CD4-positive, alpha-beta T cell treated with Interleukin-1 beta for 1 hour (primary cell): ENCODE results near the gene DMRTC2.

Source experiments
- DNase-seq, 2 donors: peaks; one replicate each; pipeline ENCODE4 v3.0.0-alpha.2; 2020 to 2022

The DMRTC2 gene

GRCh38 chr19:41892173-41892902, 47.5 kb downstream of the DMRTC2 start:
- no peak for DNase-seq

DNA sequence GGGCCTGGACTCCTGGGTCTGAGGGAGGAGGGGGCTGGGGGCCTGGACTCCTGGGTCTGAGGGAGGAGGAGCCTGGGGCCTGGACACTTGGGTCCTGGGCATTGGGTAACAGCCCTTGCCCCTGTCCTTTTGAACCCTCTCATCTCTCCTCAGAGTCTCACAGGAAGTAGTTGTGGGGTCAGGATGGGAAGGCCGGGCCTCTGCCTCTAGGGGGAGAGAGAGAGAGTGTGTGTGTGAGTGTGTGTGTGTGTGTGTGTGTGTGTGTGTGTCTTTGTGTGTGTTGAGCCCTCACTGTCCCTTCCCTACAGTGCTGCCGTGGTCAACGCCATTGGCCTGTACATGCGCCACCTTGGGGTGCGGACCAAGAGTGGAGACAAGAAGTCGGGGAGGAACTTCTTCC, 49.1 kb downstream of the DMRTC2 start:
- DNase-seq: no peak

DNA sequence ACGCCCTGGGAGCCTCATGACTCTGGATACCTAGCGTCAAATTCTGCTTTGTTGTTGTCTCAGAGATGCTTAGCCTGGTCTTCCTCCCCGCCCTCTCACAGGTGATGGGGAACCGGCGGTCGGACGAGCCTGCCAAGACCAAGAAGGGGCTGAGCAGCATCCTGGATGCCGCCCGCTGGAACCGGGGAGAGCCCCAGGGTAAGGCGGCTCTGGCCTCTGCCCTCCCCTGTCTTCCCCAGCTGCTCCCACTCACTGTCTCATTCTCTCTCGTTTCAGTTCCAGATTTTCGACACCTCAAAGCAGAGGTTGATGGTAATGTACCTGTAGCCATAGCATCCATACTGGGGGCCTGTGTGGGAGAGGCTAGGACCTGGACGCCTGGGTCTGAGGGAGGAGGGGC, 49.5 kb downstream of the DMRTC2 start:
- DNase-seq: no peak

DNA sequence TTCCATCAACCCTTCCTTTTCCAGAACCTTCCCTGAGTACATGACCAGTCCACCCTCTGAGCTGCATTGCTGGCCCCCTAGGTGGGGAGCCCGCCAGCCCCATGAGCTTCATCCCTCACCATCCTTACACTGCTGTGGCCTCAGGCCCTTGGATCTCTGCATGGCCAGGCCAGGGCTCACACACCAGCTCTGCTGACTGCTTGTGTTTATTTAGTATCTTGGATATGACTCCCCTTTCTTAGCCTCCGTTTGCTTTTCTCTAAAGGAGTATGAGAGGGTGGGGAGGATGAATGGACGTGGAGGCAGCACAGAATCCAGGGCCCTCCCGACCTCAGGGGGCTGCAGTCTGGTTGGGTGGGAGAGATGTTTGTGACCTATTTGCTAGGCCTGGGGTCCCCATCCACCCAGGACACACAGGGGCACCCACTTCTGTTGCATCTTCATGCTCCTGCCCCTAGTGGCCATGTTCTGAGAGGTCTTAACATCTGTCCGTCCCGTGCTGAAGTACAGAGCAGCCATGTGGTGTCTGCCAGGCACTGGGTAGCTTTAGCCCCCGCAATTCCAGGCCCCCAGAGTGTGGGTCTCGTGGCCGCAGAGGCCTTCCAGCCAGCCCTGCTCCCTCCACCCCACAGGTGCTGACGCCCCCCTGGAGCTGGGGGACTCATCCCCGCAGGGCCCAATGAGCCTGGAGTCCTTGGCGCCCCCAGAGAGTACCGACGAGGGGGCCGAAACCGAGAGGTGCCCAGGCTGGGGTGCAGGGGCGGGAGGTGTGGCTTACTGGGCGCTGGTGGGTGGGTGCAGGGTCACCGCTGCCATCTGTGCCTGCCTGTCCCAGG, 51.1 kb downstream of the DMRTC2 start:
- no peak for DNase-seq

DNA sequence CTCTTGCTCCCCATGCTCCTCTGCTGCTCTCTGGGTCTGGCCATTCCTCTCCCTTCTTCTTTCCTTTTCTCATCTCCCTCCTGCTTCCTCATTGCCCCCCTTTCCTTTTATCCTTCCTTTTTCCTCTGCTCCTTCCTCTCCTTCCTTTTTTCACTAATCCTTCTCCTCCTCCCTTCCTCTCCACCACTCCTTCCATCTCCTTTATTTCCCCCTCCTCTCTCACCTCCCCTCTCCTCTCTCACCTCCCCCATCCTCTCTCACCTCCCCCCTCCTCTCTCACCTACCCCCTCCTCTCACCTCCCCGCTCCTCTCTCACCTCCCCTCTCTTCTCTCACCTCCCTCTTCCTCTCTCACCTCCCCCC, 51.7 kb downstream of the DMRTC2 start:
- no peak for DNase-seq

DNA sequence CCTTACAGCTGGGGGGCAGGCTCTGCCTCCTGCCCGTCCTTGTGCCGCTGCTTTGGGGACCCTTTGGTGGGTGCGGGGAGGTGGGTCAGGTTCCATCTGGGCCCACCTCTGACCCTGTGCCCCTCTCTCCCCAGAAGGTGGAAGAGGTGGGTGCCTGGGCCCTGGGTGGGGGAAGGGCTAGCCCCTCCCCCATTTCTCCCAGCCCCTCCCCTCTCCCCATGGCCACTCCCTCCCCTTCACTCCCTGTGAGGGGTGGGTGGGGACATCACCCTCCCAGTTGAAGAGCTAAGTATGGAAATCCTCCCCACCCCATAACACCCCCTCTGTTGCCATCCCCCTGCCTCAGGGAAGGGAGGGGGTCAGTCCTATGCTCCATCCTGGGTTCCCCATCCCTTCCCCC, 52.3 kb downstream of the DMRTC2 start:
- DNase-seq: no peak

DNA sequence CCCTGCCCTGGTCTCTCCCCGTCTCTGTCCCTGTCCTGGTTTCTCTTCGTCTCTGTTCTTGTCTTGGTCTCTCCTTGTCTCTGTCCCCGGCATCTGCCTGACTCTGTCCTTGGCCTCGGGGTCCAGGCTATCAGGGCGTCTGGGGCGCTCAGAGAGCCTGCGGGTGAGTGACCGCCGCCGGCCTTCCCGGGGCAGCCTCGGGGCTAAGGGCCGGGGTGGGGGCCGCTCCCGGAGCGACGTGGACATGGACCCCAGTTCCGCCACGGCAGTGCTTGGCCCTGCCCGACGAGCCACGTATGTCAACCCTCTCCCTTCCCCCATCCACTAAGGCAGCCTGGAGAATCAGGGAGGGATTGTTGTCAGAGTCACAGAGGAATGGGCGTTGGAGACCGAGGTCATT, 53.0 kb downstream of the DMRTC2 start:
- DNase-seq: no peak

DNA sequence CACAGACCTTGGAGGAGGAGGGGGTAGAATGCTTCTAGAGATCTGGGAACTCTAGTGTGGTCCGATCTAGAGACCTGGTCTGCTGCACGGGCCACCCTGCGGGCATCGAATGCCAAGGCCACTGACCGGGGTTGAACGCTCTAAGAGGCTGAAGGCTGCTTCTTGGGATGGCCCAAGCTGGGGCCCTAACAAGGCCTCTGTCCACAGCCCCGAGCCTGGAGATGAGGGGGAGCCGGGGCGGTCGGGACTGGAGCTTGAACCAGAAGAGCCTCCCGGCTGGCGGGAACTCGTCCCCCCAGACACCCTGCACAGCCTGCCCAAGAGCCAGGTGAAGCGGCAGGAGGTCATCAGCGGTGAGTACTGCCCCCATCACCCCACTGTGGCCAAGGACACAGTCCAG, 53.4 kb downstream of the DMRTC2 start:
- no peak for DNase-seq
